Neural progenitor cell (in vitro differentiated cells): ENCODE data around the gene MYLK4. TPM values are rescaled to one million over a fixed set of nuclear protein-coding genes. Genes with fewer than 3 reads are reported as not detected.

Source experiments
- DNase-seq: peaks from one replicate; pipeline ENCODE4 v3.0.0-alpha.2; 2016; ENCODE audit warnings: low spot score
- H2AFZ ChIP-seq: fragments of 200-600 bp; sonication (generic); replicated peaks from 2 replicates; pipeline ENCODE4 v1.6.1; 2016; ENCODE audit warnings: antibody characterized with exemption
- H3F3A ChIP-seq: fragments of 200-600 bp; sonication (generic); 2 replicates; pipeline ENCODE4 v1.6.1; 2016; ENCODE audit warnings: antibody characterized with exemption, low read depth
- H3K27ac ChIP-seq: fragments of 200-600 bp; sonication (generic); 2 replicates; pipeline ENCODE4 v1.5.1; 2016; ENCODE audit warnings: mild to moderate bottlenecking
- H3K27me3 ChIP-seq: fragments of 200-600 bp; sonication (generic); 2 replicates; pipeline ENCODE4 v1.6.1; 2016; ENCODE audit warnings: mild to moderate bottlenecking, moderate library complexity
- H3K36me3 ChIP-seq: fragments of 200-600 bp; sonication (generic); 2 replicates; pipeline ENCODE4 v1.5.1; 2016
- H3K4me1 ChIP-seq: fragments of 200-600 bp; sonication (generic); 2 replicates; pipeline ENCODE4 v1.6.1; 2016; ENCODE audit warnings: mixed run types
- H3K4me2 ChIP-seq: fragments of 200-600 bp; sonication (generic); 2 replicates; pipeline ENCODE4 v1.6.1; 2016
- H3K4me3 ChIP-seq: fragments of 200-600 bp; sonication (generic); 2 replicates; pipeline ENCODE4 v1.5.1; 2016
- H3K79me2 ChIP-seq: fragments of 200-600 bp; sonication (generic); 2 replicates; pipeline ENCODE4 v1.6.1; 2016; ENCODE audit warnings: low read depth
- H3K9ac ChIP-seq: fragments of 200-600 bp; sonication (generic); 2 replicates; pipeline ENCODE4 v1.6.1; 2016
- H3K9me3 ChIP-seq: fragments of 200-600 bp; sonication (generic); 2 replicates; pipeline ENCODE4 v1.5.1; 2016; ENCODE audit warnings: low read depth
- H4K20me1 ChIP-seq: fragments of 200-600 bp; sonication (generic); 2 replicates; pipeline ENCODE4 v1.6.1; 2016; ENCODE audit warnings: low read depth
- H3K27ac Mint-ChIP-seq: 3 replicates; pipeline ENCODE4 v1.8.0; 2021; ENCODE audit warnings: mixed read lengths
- H3K27me3 Mint-ChIP-seq: 2 replicates; pipeline ENCODE4 v1.8.0; 2022; ENCODE audit warnings: low read depth, mild to moderate bottlenecking, inconsistent platforms, moderate library complexity, mixed read lengths; ENCODE audit not compliant: insufficient read depth
- H3K36me3 Mint-ChIP-seq: 3 replicates; pipeline ENCODE4 v1.8.0; 2021; ENCODE audit warnings: mixed read lengths
- H3K4me1 Mint-ChIP-seq: 3 replicates; pipeline ENCODE4 v1.8.0; 2021; ENCODE audit warnings: mixed read lengths
- H3K4me3 Mint-ChIP-seq: 3 replicates; pipeline ENCODE4 v1.8.0; 2021; ENCODE audit warnings: mild to moderate bottlenecking, moderate library complexity, mixed read lengths
- H3K9me3 Mint-ChIP-seq: 3 replicates; pipeline ENCODE4 v1.8.0; 2020; ENCODE audit warnings: mixed read lengths
- CTCF ChIP-seq: fragments of 200-600 bp; sonication (generic); IDR thresholded peaks from 2 replicates; pipeline ENCODE4 v1.5.1; 2017; ENCODE audit warnings: antibody characterized with exemption, mild to moderate bottlenecking
- EZH2 ChIP-seq: fragments of 200-600 bp; sonication (generic); IDR thresholded peaks from 2 replicates; pipeline ENCODE4 v1.6.1; 2017; ENCODE audit warnings: antibody characterized with exemption, mild to moderate bottlenecking, moderate library complexity
- EZH2phosphoT487 ChIP-seq: fragments of 200-600 bp; sonication (generic); IDR thresholded peaks from 2 replicates; pipeline ENCODE4 v1.6.1; 2017; ENCODE audit warnings: antibody characterized with exemption
- total RNA-seq: library from RNA; depleted of rRNA; stranded (reverse); fragments of >200 nt; gene quantifications from 2 replicates; pipeline ENCODE4 v1.2.3, GENCODE V29; 2015; ENCODE audit warnings: low replicate concordance

Gene MYLK4
- total RNA-seq, 1 donor from 2014 or later = not detected

GRCh38 chr6:2739335-2739734, 11.4 kb downstream of the MYLK4 start:
- H3K27ac Mint-ChIP-seq = peak overlapping the region; percentile 70
- Histone ChIP-seq H3K9ac (no peak overlapping the region), H4K20me1 (no peaks in the 10 kb centered on the region), H3K4me2 (no peak overlapping the region), H3K9me3 (no peaks in the 10 kb centered on the region), H3K4me3 (no peak overlapping the region), H3K27ac (no peak overlapping the region), H3K36me3 (no peaks in the 10 kb centered on the region), H3K4me1 (peaks cover 3% of the 10 kb centered on the region), H3K79me2 (no peaks in the 10 kb centered on the region), H3K27me3 (no peaks in the 10 kb centered on the region), H3F3A (no peaks in the 10 kb centered on the region), H2AFZ (no peak overlapping the region)
- no peaks in the 10 kb centered on the region for H3K9me3 Mint-ChIP-seq
- no peaks in the 10 kb centered on the region for H3K36me3 Mint-ChIP-seq
- H3K27me3 Mint-ChIP-seq = peaks cover 9% of the 10 kb centered on the region
- H3K4me3 Mint-ChIP-seq = no peak overlapping the region
- peaks cover 60% of the 10 kb centered on the region for H3K4me1 Mint-ChIP-seq
- TF ChIP-seq EZH2phosphoT487 (no peak), CTCF (no peak), EZH2 (no peak)
- no peak for DNase-seq

GRCh38 chr6:2738373-2738979, 12.2 kb downstream of the MYLK4 start:
- H3K4me3 ChIP-seq = no peak overlapping the region
- H3K27ac ChIP-seq = no peak overlapping the region
- Mint-ChIP-seq H3K27me3 (peaks cover 6% of the 10 kb centered on the region), H3K9me3 (no peaks in the 10 kb centered on the region), H3K27ac (peak overlapping the region; percentile 32), H3K4me3 (no peak overlapping the region), H3K36me3 (no peaks in the 10 kb centered on the region), H3K4me1 (peaks cover 51% of the 10 kb centered on the region)
- H3K4me1 ChIP-seq = no peaks in the 10 kb centered on the region
- DNase-seq = peak; percentile 78
- H2AFZ ChIP-seq = no peak overlapping the region
- H3K4me2 ChIP-seq = no peak overlapping the region
- no peaks in the 10 kb centered on the region for H3K9me3 ChIP-seq
- no peak for TF ChIP-seq EZH2
- peak; percentile 84 for TF ChIP-seq CTCF
- H3K27me3 ChIP-seq = no peaks in the 10 kb centered on the region
- H4K20me1 ChIP-seq = no peaks in the 10 kb centered on the region
- no peaks in the 10 kb centered on the region for H3K36me3 ChIP-seq
- no peak overlapping the region for H3K9ac ChIP-seq
- no peaks in the 10 kb centered on the region for H3F3A ChIP-seq
- H3K79me2 ChIP-seq = no peaks in the 10 kb centered on the region

- H3K36me3 Mint-ChIP-seq = no peaks in the 10 kb centered on the region
- no peak overlapping the region for H2AFZ ChIP-seq
- H3K4me3 ChIP-seq = no peak overlapping the region
- peaks cover 6% of the 10 kb centered on the region for H3K27me3 Mint-ChIP-seq
- H3K79me2 ChIP-seq = no peaks in the 10 kb centered on the region
- H3F3A ChIP-seq = no peaks in the 10 kb centered on the region
- TF ChIP-seq EZH2 (no peak), CTCF (no peak), EZH2phosphoT487 (no peak)
- DNase-seq = no peak
- H3K4me2 ChIP-seq = no peak overlapping the region
- no peaks in the 10 kb centered on the region for H4K20me1 ChIP-seq
- no peak overlapping the region for H3K27ac Mint-ChIP-seq
- H3K9me3 Mint-ChIP-seq = no peaks in the 10 kb centered on the region
- H3K27me3 ChIP-seq = no peaks in the 10 kb centered on the region
- no peak overlapping the region for H3K9ac ChIP-seq
- H3K27ac ChIP-seq = no peak overlapping the region
- H3K9me3 ChIP-seq = no peaks in the 10 kb centered on the region
- no peak overlapping the region for H3K4me3 Mint-ChIP-seq
- H3K36me3 ChIP-seq = no peaks in the 10 kb centered on the region
- H3K4me1 Mint-ChIP-seq = peaks cover 47% of the 10 kb centered on the region
- no peaks in the 10 kb centered on the region for H3K4me1 ChIP-seq
These were observed 12.8 kb downstream of the MYLK4 start for GRCh38 chr6:2737885-2738284.
